ENCODE data around the gene MBOAT7.

DNA sequence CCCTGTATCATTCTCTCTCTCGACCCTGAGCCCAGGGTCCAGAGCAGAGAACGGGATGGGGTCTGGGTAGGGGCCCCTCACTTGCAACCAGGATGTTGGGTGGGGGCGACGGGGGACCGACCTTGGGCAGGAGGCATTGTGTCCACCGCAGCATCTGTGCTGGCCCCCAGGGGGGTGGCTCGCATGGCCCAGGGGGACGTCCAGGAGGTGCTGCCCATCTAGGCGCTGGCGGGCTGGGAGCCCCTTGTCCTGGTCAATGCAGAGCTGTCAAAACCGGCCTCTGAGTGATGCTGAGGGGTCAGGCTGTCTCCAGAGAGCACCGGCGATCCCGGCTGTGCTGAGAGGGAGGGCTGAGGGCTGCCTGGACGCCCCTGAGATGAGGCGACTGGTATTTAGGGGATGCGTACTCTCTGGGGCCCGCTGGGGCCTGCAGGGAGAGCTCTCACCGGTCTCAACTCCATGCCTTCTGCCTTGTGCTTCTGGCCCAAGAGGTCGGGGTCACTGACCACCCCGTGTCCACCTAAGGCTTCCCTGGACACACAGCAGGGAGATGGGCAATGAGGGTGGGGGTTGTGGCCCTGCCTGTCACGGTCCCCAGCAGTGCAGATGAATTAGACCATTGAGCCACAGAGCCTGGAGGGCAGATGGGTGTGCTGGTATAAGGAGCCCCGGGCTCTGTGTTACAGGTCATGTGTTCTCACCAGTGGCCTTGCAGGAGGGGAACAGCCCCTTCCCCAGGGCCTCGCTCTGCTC is 19.9 kb upstream of the MBOAT7 start:
- TF ChIP-seq EZH2phosphoT487 (IDR thresholded peaks at IDR 0.05; ENCODE audit: borderline replicate concordance, low read depth), result no peak
- no peak for TF ChIP-seq RFX5 (IDR thresholded peaks at IDR 0.05; ENCODE audit: low read length)

All from SK-N-SH (cell line).